NB4 (cell line): ENCODE results near the gene C6orf141.

Experiments
- CTCF ChIP-seq: IDR thresholded peaks from one replicate; pipeline ENCODE4 v1.5.1; 2012; ENCODE audit warnings: low read depth, low read length
- MYC ChIP-seq: IDR thresholded peaks from 2 replicates; pipeline ENCODE4 v1.6.1; 2011; ENCODE audit warnings: low read depth, low read length
- POLR2A ChIP-seq: IDR thresholded peaks from 2 replicates; pipeline ENCODE4 v1.6.1; 2011; ENCODE audit warnings: mild to moderate bottlenecking; ENCODE audit not compliant: insufficient read length; ENCODE audit errors: extremely low read depth

GRCh38 chr6:49519660-49520059 lies 30.8 kb upstream of the C6orf141 start:
- TF ChIP-seq CTCF (no peak), POLR2A (no peak), MYC (no peak)
